ENCODE data around the gene PI4KA. TPM values are rescaled to one million over a fixed set of nuclear protein-coding genes. Genes with fewer than 3 reads are reported as not detected.

PI4KA gene
- total RNA-seq, 2 experiments from 2014 or later = 46.9 to 95.7 TPM

GRCh38 chr22:20764471-20764720 lies 94.2 kb downstream of the PI4KA start:
- H3K79me2 ChIP-seq (ENCODE audit: insufficient read depth, low read depth, low read length) = no peaks in the 10 kb centered on the region
- H3K4me3 ChIP-seq (ENCODE audit: low read depth, low read length, poor library complexity, severe bottlenecking) = no peak overlapping the region
- no peak overlapping the region for H3K4me2 ChIP-seq (ENCODE audit: low read length)
- H3K27ac ChIP-seq (ENCODE audit: low read depth, low read length, poor library complexity, severe bottlenecking) = no peak overlapping the region
- H3K9me2 ChIP-seq (ENCODE audit: insufficient read depth, low read length) = no peaks in the 10 kb centered on the region
- intact Hi-C loops (cut with micrococcal nuclease; ENCODE audit: unreplicated experiment) = no loop called here
- CTCF ChIA-PET (ENCODE audit: unreplicated experiment) = no interaction called here
- POLR2A ChIA-PET = no interaction called here
- H3K4me1 ChIP-seq (ENCODE audit: insufficient read depth, low read length, poor library complexity, severe bottlenecking) = peaks cover under 1% of the 10 kb centered on the region
- TF ChIP-seq CTCF (conservative IDR thresholded peaks at IDR 0.05; ENCODE audit: low read length) (no peak), EZH2phosphoT487 (IDR thresholded peaks at IDR 0.05; ENCODE audit: borderline replicate concordance, low read depth, low read length) (no peak)
- BruUV-seq (replicated peaks) = no TSS peak
- H2AFZ ChIP-seq (ENCODE audit: low read length) = no peak overlapping the region
- no peak for DNase-seq (ENCODE audit: low spot score)
- no peaks in the 10 kb centered on the region for H3K9me3 ChIP-seq (ENCODE audit: low read length)
- H4K20me1 ChIP-seq (ENCODE audit: insufficient read depth, low read length) = no peaks in the 10 kb centered on the region
- H3K36me3 ChIP-seq (ENCODE audit: insufficient read depth, low read length) = peaks cover 51% of the 10 kb centered on the region

- Histone ChIP-seq H3K27ac (ENCODE audit: low read depth, low read length, poor library complexity, severe bottlenecking) (no peak overlapping the region), H2AFZ (ENCODE audit: low read length) (no peak overlapping the region), H3K4me3 (ENCODE audit: low read depth, low read length, poor library complexity, severe bottlenecking) (no peak overlapping the region), H4K20me1 (ENCODE audit: insufficient read depth, low read length) (no peaks in the 10 kb centered on the region), H3K9me2 (ENCODE audit: insufficient read depth, low read length) (no peaks in the 10 kb centered on the region), H3K36me3 (ENCODE audit: insufficient read depth, low read length) (peaks cover 48% of the 10 kb centered on the region), H3K4me2 (ENCODE audit: low read length) (no peak overlapping the region), H3K79me2 (ENCODE audit: insufficient read depth, low read depth, low read length) (no peaks in the 10 kb centered on the region), H3K9me3 (ENCODE audit: low read length) (no peaks in the 10 kb centered on the region), H3K4me1 (ENCODE audit: insufficient read depth, low read length, poor library complexity, severe bottlenecking) (no peaks in the 10 kb centered on the region)
- ChIA-PET CTCF (ENCODE audit: unreplicated experiment) (no interaction called here), POLR2A (no interaction called here)
- TF ChIP-seq CTCF (conservative IDR thresholded peaks at IDR 0.05; ENCODE audit: low read length) = no peak
- no peak for TF ChIP-seq EZH2phosphoT487 (IDR thresholded peaks at IDR 0.05; ENCODE audit: borderline replicate concordance, low read depth, low read length)
- no peak for DNase-seq (ENCODE audit: low spot score)
- no TSS peak for BruUV-seq (replicated peaks)
- intact Hi-C loops (cut with micrococcal nuclease; ENCODE audit: unreplicated experiment) = no loop called here
Observed at GRCh38 chr22:20763630-20764470, 94.8 kb downstream of the PI4KA start.

GRCh38 chr22:20762233-20762796 lies 96.3 kb downstream of the PI4KA start:
- no peak for DNase-seq (ENCODE audit: low spot score)
- Histone ChIP-seq H3K79me2 (ENCODE audit: insufficient read depth, low read depth, low read length) (no peaks in the 10 kb centered on the region), H3K9me2 (ENCODE audit: insufficient read depth, low read length) (no peaks in the 10 kb centered on the region), H3K9me3 (ENCODE audit: low read length) (no peaks in the 10 kb centered on the region), H3K27ac (ENCODE audit: low read depth, low read length, poor library complexity, severe bottlenecking) (no peak overlapping the region), H3K4me2 (ENCODE audit: low read length) (no peak overlapping the region), H2AFZ (ENCODE audit: low read length) (no peak overlapping the region), H3K36me3 (ENCODE audit: insufficient read depth, low read length) (peaks cover 52% of the 10 kb centered on the region), H3K4me1 (ENCODE audit: insufficient read depth, low read length, poor library complexity, severe bottlenecking) (no peaks in the 10 kb centered on the region), H3K4me3 (ENCODE audit: low read depth, low read length, poor library complexity, severe bottlenecking) (no peak overlapping the region), H4K20me1 (ENCODE audit: insufficient read depth, low read length) (no peaks in the 10 kb centered on the region)
- ChIA-PET POLR2A (interaction anchor here (0.7 kb wide), 1 partner anchor 40 kb away, joined by 3 read pairs; no protein-coding TSS in a partner anchor), CTCF (ENCODE audit: unreplicated experiment) (no interaction called here)
- intact Hi-C loops (cut with micrococcal nuclease; ENCODE audit: unreplicated experiment) = no loop called here
- no TSS peak for BruUV-seq (replicated peaks)
- TF ChIP-seq CTCF (conservative IDR thresholded peaks at IDR 0.05; ENCODE audit: low read length) (no peak), EZH2phosphoT487 (IDR thresholded peaks at IDR 0.05; ENCODE audit: borderline replicate concordance, low read depth, low read length) (no peak)

Measured in OCI-LY7 (cell line).